Measurements from ENCODE around the gene UBAC1.

GRCh38 chr9:135887585-135888050 is 73.6 kb downstream of the UBAC1 start:
- no peak for TF ChIP-seq CTCF (IDR thresholded peaks at IDR 0.05; ENCODE audit: poor library complexity)
- TF ChIP-seq EZH2 (IDR thresholded peaks at IDR 0.05; ENCODE audit: borderline replicate concordance) = no peak

Measured in hepatocyte (in vitro differentiated cells).